ENCODE measurements around the gene MAST3.

MAST3 gene

GRCh38 chr19:18097217-18097992 lies at the start of gene MAST3:
Gene MAST3, plus strand, starts transcription at chr19:18097778. Its CDS starts 15 bp downstream, at chr19:18097793.
- DNase-seq: peak; percentile 88

- DNase-seq: no peak
Measured at GRCh38 chr19:18049385-18049784, 48.2 kb upstream of the MAST3 start.

- DNase-seq: no peak
Measured at GRCh38 chr19:18051887-18052286, 45.7 kb upstream of the MAST3 start.

- DNase-seq: no peak
Measured at GRCh38 chr19:18053576-18054219, 43.9 kb upstream of the MAST3 start.

GRCh38 chr19:18055967-18056366 lies 41.6 kb upstream of the MAST3 start:
- no peak for DNase-seq

GRCh38 chr19:18057557-18057956 lies 40.0 kb upstream of the MAST3 start:
- no peak for DNase-seq

- DNase-seq: peak; percentile 74 to 78
Measured at GRCh38 chr19:18058208-18059009, 39.2 kb upstream of the MAST3 start.

- DNase-seq: no peak
Measured at GRCh38 chr19:18059297-18059696, 38.3 kb upstream of the MAST3 start.

- DNase-seq: no peak
Measured at GRCh38 chr19:18059902-18060301, 37.7 kb upstream of the MAST3 start.

GRCh38 chr19:18060472-18060871 lies 37.1 kb upstream of the MAST3 start:
- no peak for DNase-seq

GRCh38 chr19:18062028-18062427 lies 35.5 kb upstream of the MAST3 start:
- no peak for DNase-seq

GRCh38 chr19:18063463-18063862 lies 34.1 kb upstream of the MAST3 start:
- peak; percentile 21 to 24 for DNase-seq

GRCh38 chr19:18065173-18065495 lies 32.4 kb upstream of the MAST3 start:
- DNase-seq: no peak

- no peak for DNase-seq
Measured at GRCh38 chr19:18068395-18068794, 29.2 kb upstream of the MAST3 start.

GRCh38 chr19:18069383-18069782 lies 28.2 kb upstream of the MAST3 start:
- no peak for DNase-seq

- no peak for DNase-seq
Measured at GRCh38 chr19:18070181-18070580, 27.4 kb upstream of the MAST3 start.

- DNase-seq: no peak
Measured at GRCh38 chr19:18072335-18072734, 25.2 kb upstream of the MAST3 start.

GRCh38 chr19:18073197-18073596 lies 24.4 kb upstream of the MAST3 start:
- DNase-seq: no peak

- DNase-seq: no peak
Measured at GRCh38 chr19:18074192-18074591, 23.4 kb upstream of the MAST3 start.

- DNase-seq: no peak
Measured at GRCh38 chr19:18083929-18084684, 13.5 kb upstream of the MAST3 start.

GRCh38 chr19:18085702-18086457 lies 11.7 kb upstream of the MAST3 start:
- DNase-seq: no peak

GRCh38 chr19:18086590-18087138 lies 10.9 kb upstream of the MAST3 start, which contains the start of gene IL12RB1:
Gene IL12RB1, minus strand, starts transcription at chr19:18086934. Its CDS starts 111 bp downstream, at chr19:18086823.
- peak; percentile 34 to 61 for DNase-seq
